Measurements from ENCODE around the gene ZSWIM1. TPM values are rescaled to one million over a fixed set of nuclear protein-coding genes. Genes with fewer than 3 reads are reported as not detected.

Gene ZSWIM1
- total and polyA plus RNA-seq, 2 of the 13 experiments (the other 11 are each of a cell fraction or from before 2014, with no cell fraction given): 9.5 to 11.7 TPM

DNA sequence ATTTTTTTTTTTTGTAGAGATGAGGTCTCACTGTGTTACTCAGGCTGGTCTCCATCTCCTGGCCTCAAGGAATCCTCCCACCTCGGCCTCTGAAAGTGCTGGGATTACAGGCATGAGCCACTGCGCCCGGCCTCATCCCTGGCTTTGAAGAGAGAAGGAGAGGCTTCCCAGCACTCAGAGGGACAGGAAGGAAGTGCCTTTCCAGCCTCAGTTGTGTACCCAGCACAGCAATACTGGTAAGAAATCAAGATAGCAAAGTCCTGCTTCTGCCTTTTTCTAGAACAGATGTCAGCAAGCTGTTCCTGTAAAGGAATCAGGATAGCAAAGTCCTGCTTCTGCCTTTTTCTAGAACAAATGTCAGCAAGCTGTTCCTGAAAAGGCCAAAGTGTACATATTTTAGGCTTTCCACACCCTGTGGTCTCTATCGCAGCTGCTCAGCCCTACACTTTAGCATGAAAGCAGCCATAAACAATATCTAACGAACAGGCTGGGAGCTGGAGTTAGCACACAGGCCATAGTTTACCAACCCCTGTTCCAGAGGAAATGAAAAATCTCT lies 37.2 kb downstream of the ZSWIM1 start (continued):
- TF ChIP-seq, protein P1, sequence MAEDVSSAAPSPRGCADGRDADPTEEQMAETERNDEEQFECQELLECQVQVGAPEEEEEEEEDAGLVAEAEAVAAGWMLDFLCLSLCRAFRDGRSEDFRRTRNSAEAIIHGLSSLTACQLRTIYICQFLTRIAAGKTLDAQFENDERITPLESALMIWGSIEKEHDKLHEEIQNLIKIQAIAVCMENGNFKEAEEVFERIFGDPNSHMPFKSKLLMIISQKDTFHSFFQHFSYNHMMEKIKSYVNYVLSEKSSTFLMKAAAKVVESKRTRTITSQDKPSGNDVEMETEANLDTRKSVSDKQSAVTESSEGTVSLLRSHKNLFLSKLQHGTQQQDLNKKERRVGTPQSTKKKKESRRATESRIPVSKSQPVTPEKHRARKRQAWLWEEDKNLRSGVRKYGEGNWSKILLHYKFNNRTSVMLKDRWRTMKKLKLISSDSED (CRISPR knock-in tag; IDR thresholded peaks at IDR 0.05): no peak
- TF ChIP-seq SALL2 (CRISPR knock-in tag; IDR thresholded peaks at IDR 0.05): 0 out of 2 replicates have a peak, but pooled peaks have one; percentile 1
- TF ChIP-seq GFI1 (CRISPR knock-in tag; IDR thresholded peaks at IDR 0.05; ENCODE audit: borderline replicate concordance): no peak
- TF ChIP-seq, protein P2, sequence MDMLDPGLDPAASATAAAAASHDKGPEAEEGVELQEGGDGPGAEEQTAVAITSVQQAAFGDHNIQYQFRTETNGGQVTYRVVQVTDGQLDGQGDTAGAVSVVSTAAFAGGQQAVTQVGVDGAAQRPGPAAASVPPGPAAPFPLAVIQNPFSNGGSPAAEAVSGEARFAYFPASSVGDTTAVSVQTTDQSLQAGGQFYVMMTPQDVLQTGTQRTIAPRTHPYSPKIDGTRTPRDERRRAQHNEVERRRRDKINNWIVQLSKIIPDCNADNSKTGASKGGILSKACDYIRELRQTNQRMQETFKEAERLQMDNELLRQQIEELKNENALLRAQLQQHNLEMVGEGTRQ (IDR thresholded peaks at IDR 0.05; ENCODE audit: low read depth, low read length): no peak
- TF ChIP-seq, protein P2 (CRISPR knock-in tag; IDR thresholded peaks at IDR 0.05; ENCODE audit: borderline replicate concordance): no peak
- TF ChIP-seq ZNF333 (CRISPR knock-in tag; IDR thresholded peaks at IDR 0.05; ENCODE audit: borderline replicate concordance): no peak
- no peak for TF ChIP-seq ZNF260 (CRISPR knock-in tag; IDR thresholded peaks at IDR 0.05; ENCODE audit: borderline replicate concordance, low read depth)
- 0 out of 2 replicates have a peak, but pooled peaks have one; percentile 42 for TF ChIP-seq TGIF2 (CRISPR knock-in tag; IDR thresholded peaks at IDR 0.05)
- TF ChIP-seq ZBTB7B (CRISPR knock-in tag; IDR thresholded peaks at IDR 0.05): no peak
- no peak for TF ChIP-seq ARHGAP35 (CRISPR knock-in tag; IDR thresholded peaks at IDR 0.05; ENCODE audit: borderline replicate concordance)
- TF ChIP-seq, protein P3, sequence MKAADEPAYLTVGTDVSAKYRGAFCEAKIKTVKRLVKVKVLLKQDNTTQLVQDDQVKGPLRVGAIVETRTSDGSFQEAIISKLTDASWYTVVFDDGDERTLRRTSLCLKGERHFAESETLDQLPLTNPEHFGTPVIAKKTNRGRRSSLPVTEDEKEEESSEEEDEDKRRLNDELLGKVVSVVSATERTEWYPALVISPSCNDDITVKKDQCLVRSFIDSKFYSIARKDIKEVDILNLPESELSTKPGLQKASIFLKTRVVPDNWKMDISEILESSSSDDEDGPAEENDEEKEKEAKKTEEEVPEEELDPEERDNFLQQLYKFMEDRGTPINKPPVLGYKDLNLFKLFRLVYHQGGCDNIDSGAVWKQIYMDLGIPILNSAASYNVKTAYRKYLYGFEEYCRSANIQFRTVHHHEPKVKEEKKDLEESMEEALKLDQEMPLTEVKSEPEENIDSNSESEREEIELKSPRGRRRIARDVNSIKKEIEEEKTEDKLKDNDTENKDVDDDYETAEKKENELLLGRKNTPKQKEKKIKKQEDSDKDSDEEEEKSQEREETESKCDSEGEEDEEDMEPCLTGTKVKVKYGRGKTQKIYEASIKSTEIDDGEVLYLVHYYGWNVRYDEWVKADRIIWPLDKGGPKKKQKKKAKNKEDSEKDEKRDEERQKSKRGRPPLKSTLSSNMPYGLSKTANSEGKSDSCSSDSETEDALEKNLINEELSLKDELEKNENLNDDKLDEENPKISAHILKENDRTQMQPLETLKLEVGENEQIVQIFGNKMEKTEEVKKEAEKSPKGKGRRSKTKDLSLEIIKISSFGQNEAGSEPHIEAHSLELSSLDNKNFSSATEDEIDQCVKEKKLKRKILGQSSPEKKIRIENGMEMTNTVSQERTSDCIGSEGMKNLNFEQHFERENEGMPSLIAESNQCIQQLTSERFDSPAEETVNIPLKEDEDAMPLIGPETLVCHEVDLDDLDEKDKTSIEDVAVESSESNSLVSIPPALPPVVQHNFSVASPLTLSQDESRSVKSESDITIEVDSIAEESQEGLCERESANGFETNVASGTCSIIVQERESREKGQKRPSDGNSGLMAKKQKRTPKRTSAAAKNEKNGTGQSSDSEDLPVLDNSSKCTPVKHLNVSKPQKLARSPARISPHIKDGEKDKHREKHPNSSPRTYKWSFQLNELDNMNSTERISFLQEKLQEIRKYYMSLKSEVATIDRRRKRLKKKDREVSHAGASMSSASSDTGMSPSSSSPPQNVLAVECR (CRISPR knock-in tag; IDR thresholded peaks at IDR 0.05; ENCODE audit: borderline replicate concordance): peak; percentile 41; the same call in 1 of the 2 replicates
- TF ChIP-seq, protein P4, sequence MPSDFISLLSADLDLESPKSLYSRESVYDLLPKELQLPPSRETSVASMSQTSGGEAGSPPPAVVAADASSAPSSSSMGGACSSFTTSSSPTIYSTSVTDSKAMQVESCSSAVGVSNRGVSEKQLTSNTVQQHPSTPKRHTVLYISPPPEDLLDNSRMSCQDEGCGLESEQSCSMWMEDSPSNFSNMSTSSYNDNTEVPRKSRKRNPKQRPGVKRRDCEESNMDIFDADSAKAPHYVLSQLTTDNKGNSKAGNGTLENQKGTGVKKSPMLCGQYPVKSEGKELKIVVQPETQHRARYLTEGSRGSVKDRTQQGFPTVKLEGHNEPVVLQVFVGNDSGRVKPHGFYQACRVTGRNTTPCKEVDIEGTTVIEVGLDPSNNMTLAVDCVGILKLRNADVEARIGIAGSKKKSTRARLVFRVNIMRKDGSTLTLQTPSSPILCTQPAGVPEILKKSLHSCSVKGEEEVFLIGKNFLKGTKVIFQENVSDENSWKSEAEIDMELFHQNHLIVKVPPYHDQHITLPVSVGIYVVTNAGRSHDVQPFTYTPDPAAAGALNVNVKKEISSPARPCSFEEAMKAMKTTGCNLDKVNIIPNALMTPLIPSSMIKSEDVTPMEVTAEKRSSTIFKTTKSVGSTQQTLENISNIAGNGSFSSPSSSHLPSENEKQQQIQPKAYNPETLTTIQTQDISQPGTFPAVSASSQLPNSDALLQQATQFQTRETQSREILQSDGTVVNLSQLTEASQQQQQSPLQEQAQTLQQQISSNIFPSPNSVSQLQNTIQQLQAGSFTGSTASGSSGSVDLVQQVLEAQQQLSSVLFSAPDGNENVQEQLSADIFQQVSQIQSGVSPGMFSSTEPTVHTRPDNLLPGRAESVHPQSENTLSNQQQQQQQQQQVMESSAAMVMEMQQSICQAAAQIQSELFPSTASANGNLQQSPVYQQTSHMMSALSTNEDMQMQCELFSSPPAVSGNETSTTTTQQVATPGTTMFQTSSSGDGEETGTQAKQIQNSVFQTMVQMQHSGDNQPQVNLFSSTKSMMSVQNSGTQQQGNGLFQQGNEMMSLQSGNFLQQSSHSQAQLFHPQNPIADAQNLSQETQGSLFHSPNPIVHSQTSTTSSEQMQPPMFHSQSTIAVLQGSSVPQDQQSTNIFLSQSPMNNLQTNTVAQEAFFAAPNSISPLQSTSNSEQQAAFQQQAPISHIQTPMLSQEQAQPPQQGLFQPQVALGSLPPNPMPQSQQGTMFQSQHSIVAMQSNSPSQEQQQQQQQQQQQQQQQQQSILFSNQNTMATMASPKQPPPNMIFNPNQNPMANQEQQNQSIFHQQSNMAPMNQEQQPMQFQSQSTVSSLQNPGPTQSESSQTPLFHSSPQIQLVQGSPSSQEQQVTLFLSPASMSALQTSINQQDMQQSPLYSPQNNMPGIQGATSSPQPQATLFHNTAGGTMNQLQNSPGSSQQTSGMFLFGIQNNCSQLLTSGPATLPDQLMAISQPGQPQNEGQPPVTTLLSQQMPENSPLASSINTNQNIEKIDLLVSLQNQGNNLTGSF (CRISPR knock-in tag; IDR thresholded peaks at IDR 0.05): 0 out of 2 replicates have a peak, but pooled peaks have one; percentile 55
